ENCODE measurements around the gene PELI1. TPM values are rescaled to one million over a fixed set of nuclear protein-coding genes. Genes with fewer than 3 reads are reported as not detected.
"Not testable (repeated sequence)": the region's sequence is repeated elsewhere in the genome, so short reads cannot be mapped to it uniquely, and the experiment has no call there.

The PELI1 gene
- total RNA-seq, 1 donor from 2014 or later, result 48.8 TPM

- intact Hi-C loops (cut with micrococcal nuclease), result no loop called here
These were observed 19.6 kb downstream of the PELI1 start for GRCh38 chr2:64124571-64124970.

- intact Hi-C loops (cut with micrococcal nuclease), result no loop called here
These were observed 20.1 kb downstream of the PELI1 start for GRCh38 chr2:64124168-64124567.

GRCh38 chr2:64123740-64124139 is 20.5 kb downstream of the PELI1 start:
- intact Hi-C loops (cut with micrococcal nuclease), result no loop called here

- intact Hi-C loops (cut with micrococcal nuclease), result no loop called here
These were observed 21.9 kb downstream of the PELI1 start for GRCh38 chr2:64122358-64122757.

- intact Hi-C loops (cut with micrococcal nuclease), result no loop called here
These were observed 23.3 kb downstream of the PELI1 start for GRCh38 chr2:64120928-64121327.

GRCh38 chr2:64120008-64120407 is 24.2 kb downstream of the PELI1 start:
- intact Hi-C loops (cut with micrococcal nuclease), result no loop called here

- intact Hi-C loops (cut with micrococcal nuclease), result no loop called here
These were observed 24.9 kb downstream of the PELI1 start for GRCh38 chr2:64119369-64119768.

- intact Hi-C loops (cut with micrococcal nuclease), result no loop called here
These were observed 28.2 kb downstream of the PELI1 start for GRCh38 chr2:64115808-64116598.

GRCh38 chr2:64114912-64115277 is 29.3 kb downstream of the PELI1 start:
- intact Hi-C loops (cut with micrococcal nuclease), result loop anchor here (1.0 to 5.0 kb wide), 11 partner anchors 14 to 583 kb away; partner anchors contain the start of gene UGP2

GRCh38 chr2:64114063-64114911 is 29.9 kb downstream of the PELI1 start:
- intact Hi-C loops (cut with micrococcal nuclease), result loop anchor here (1.0 to 5.0 kb wide), 11 partner anchors 13 to 584 kb away; partner anchors contain the start of gene UGP2

- intact Hi-C loops (cut with micrococcal nuclease), result loop anchor here (5.0 kb wide), 1 partner anchor 270 kb away; the partner anchor contains the start of gene UGP2
These were observed 32.2 kb downstream of the PELI1 start for GRCh38 chr2:64112016-64112415.

GRCh38 chr2:64111426-64111825 is 32.8 kb downstream of the PELI1 start:
- intact Hi-C loops (cut with micrococcal nuclease), result loop anchor here (5.0 kb wide), 1 partner anchor 269 kb away; the partner anchor contains the start of gene UGP2

- intact Hi-C loops (cut with micrococcal nuclease), result no loop called here
These were observed 35.5 kb downstream of the PELI1 start for GRCh38 chr2:64108666-64109241.

- intact Hi-C loops (cut with micrococcal nuclease), result no loop called here
These were observed 37.7 kb downstream of the PELI1 start for GRCh38 chr2:64106481-64106880.

GRCh38 chr2:64105670-64106461 is 38.4 kb downstream of the PELI1 start:
- intact Hi-C loops (cut with micrococcal nuclease), result no loop called here

GRCh38 chr2:64104933-64105332 is 39.3 kb downstream of the PELI1 start:
- intact Hi-C loops (cut with micrococcal nuclease), result no loop called here

- intact Hi-C loops (cut with micrococcal nuclease), result not testable (repeated sequence)
These were observed 41.5 kb downstream of the PELI1 start for GRCh38 chr2:64102736-64103135.

- intact Hi-C loops (cut with micrococcal nuclease), result loop anchor here (1.0 to 2.0 kb wide), 10 partner anchors 13 to 423 kb away; partner anchors contain the start of gene AFTPH
These were observed 43.1 kb downstream of the PELI1 start for GRCh38 chr2:64101141-64101591.

GRCh38 chr2:64100584-64100983 is 43.6 kb downstream of the PELI1 start:
- intact Hi-C loops (cut with micrococcal nuclease), result loop anchor here (2.0 kb wide), 3 partner anchors 34 to 104 kb away; no protein-coding TSS in a partner anchor

- intact Hi-C loops (cut with micrococcal nuclease), result no loop called here
These were observed 49.4 kb downstream of the PELI1 start for GRCh38 chr2:64094663-64095382.

Measured in T-helper 1 cell treated with Interleukin-12 subunit alpha and Interleukin-12 subunit beta and Interleukin-4 antibody, amounts not matched to agents 30 ng/mL and 1 ng/mL, for 36 hours (primary cell).